MM.1S (cell line): ENCODE results near the gene FRY.
A peak's percentile ranks its signal among the peaks of the same experiment; 100 is the strongest.

Source experiments
- DNase-seq: peaks from one replicate; pipeline ENCODE4 v3.0.0-alpha.2; 2015
- H2AFZ ChIP-seq: fragments of 300-600 bp; sonication (generic); 2 replicates; pipeline ENCODE4 v1.6.0; 2016; ENCODE audit warnings: antibody characterized with exemption, low read length
- H3F3A ChIP-seq: fragments of 300-600 bp; sonication (generic); 2 replicates; pipeline ENCODE4 v1.6.1; 2016; ENCODE audit warnings: mild to moderate bottlenecking, antibody characterized with exemption, low read length, moderate library complexity, mixed read lengths; ENCODE audit not compliant: insufficient read depth
- H3K27ac ChIP-seq: fragments of 300-600 bp; sonication (generic); 2 replicates; pipeline ENCODE4 v1.5.1; 2016; ENCODE audit warnings: mild to moderate bottlenecking, low read length
- H3K27me3 ChIP-seq: fragments of 300-600 bp; sonication (generic); replicated peaks from 2 replicates; pipeline ENCODE4 v1.6.0; 2016; ENCODE audit warnings: low read length; ENCODE audit not compliant: insufficient read depth
- H3K36me3 ChIP-seq: fragments of 300-600 bp; sonication (generic); replicated peaks from 2 replicates; pipeline ENCODE4 v1.6.1; 2016; ENCODE audit warnings: mild to moderate bottlenecking, low read length, mixed read lengths; ENCODE audit not compliant: insufficient read depth
- H3K4me1 ChIP-seq: fragments of 300-600 bp; sonication (generic); 2 replicates; pipeline ENCODE4 v1.6.1; 2016; ENCODE audit warnings: low read length, mixed read lengths
- H3K4me2 ChIP-seq: fragments of 300-600 bp; sonication (generic); 2 replicates; pipeline ENCODE4 v1.6.0; 2016; ENCODE audit warnings: low read depth, low read length
- H3K4me3 ChIP-seq: fragments of 300-600 bp; sonication (generic); 2 replicates; pipeline ENCODE4 v1.5.1; 2016; ENCODE audit warnings: low read length, mixed read lengths
- H3K79me2 ChIP-seq: fragments of 300-600 bp; sonication (generic); 2 replicates; pipeline ENCODE4 v1.6.1; 2016; ENCODE audit warnings: mixed run types, low read length, mixed read lengths
- H3K9ac ChIP-seq: fragments of 300-600 bp; sonication (generic); 2 replicates; pipeline ENCODE4 v1.6.1; 2016; ENCODE audit warnings: low read length, mixed read lengths
- H3K9me2 ChIP-seq: fragments of 300-600 bp; sonication (generic); replicated peaks from 2 replicates; pipeline ENCODE4 v1.6.1; 2016; ENCODE audit warnings: mild to moderate bottlenecking, low read length, mixed read lengths; ENCODE audit not compliant: insufficient read depth
- H3K9me3 ChIP-seq: fragments of 300-600 bp; sonication (generic); replicated peaks from 2 replicates; pipeline ENCODE4 v1.6.1; 2016; ENCODE audit warnings: mild to moderate bottlenecking, low read length, mixed read lengths; ENCODE audit not compliant: insufficient read depth
- H4K20me1 ChIP-seq: fragments of 300-600 bp; sonication (generic); 2 replicates; pipeline ENCODE4 v1.6.1; 2016; ENCODE audit warnings: mild to moderate bottlenecking, low read length, moderate library complexity, mixed read lengths; ENCODE audit not compliant: insufficient read depth
- CTCF ChIP-seq: fragments of 300-600 bp; sonication (generic); IDR thresholded peaks from 2 replicates; pipeline ENCODE4 v1.5.1; 2016; ENCODE audit warnings: antibody characterized with exemption, low read length, mixed read lengths
- EZH2 ChIP-seq: fragments of 300-600 bp; sonication (generic); optimal IDR thresholded peaks from 2 replicates; pipeline ENCODE3; 2017; ENCODE audit warnings: low read depth, mild to moderate bottlenecking, antibody characterized with exemption, low read length, mixed read lengths
- EZH2phosphoT487 ChIP-seq: fragments of 300-600 bp; sonication (generic); IDR thresholded peaks from 2 replicates; pipeline ENCODE4 v1.6.1; 2018; ENCODE audit warnings: antibody characterized with exemption, low read length

The FRY gene

GRCh38 chr13:32316028-32316339 is 284.4 kb downstream of the FRY start:
- Histone ChIP-seq H3K79me2 (no peaks in the 10 kb centered on the region), H3K9me2 (no peaks in the 10 kb centered on the region), H3K4me3 (peak overlapping the region; percentile 76), H3K4me1 (no peaks in the 10 kb centered on the region), H4K20me1 (no peaks in the 10 kb centered on the region), H3K9ac (peak overlapping the region; percentile 90), H3K9me3 (no peaks in the 10 kb centered on the region), H3K4me2 (peak overlapping the region; percentile 90), H3K27ac (peak overlapping the region; percentile 90), H3F3A (no peaks in the 10 kb centered on the region), H3K27me3 (no peaks in the 10 kb centered on the region), H3K36me3 (no peaks in the 10 kb centered on the region), H2AFZ (peak overlapping the region; percentile 61)
- DNase-seq = peak; percentile 50
- no peak for TF ChIP-seq CTCF
- TF ChIP-seq EZH2phosphoT487 = no peak
- TF ChIP-seq EZH2 = no peak

- Histone ChIP-seq H3K9me2 (no peaks in the 10 kb centered on the region), H3K36me3 (no peaks in the 10 kb centered on the region), H3K9me3 (no peaks in the 10 kb centered on the region), H3K4me2 (peak overlapping the region; percentile 90), H3F3A (no peaks in the 10 kb centered on the region), H3K4me3 (peak overlapping the region; percentile 76; the same call in 1 of the 2 replicates), H3K9ac (peak overlapping the region; percentile 90; the same call in 1 of the 2 replicates), H3K79me2 (no peaks in the 10 kb centered on the region), H3K4me1 (no peaks in the 10 kb centered on the region), H3K27me3 (no peaks in the 10 kb centered on the region), H3K27ac (peak overlapping the region; percentile 90; the same call in 1 of the 2 replicates), H2AFZ (no peak overlapping the region), H4K20me1 (no peaks in the 10 kb centered on the region)
- no peak for TF ChIP-seq EZH2
- no peak for TF ChIP-seq CTCF
- no peak for TF ChIP-seq EZH2phosphoT487
- DNase-seq = no peak
Observed at GRCh38 chr13:32316501-32316900, 284.9 kb downstream of the FRY start.

GRCh38 chr13:32317716-32318465 is 286.3 kb downstream of the FRY start:
- no peaks in the 10 kb centered on the region for H3K36me3 ChIP-seq
- no peaks in the 10 kb centered on the region for H3F3A ChIP-seq
- H3K27me3 ChIP-seq = no peaks in the 10 kb centered on the region
- TF ChIP-seq EZH2phosphoT487 (no peak), CTCF (no peak), EZH2 (no peak)
- DNase-seq = no peak
- no peak overlapping the region for H2AFZ ChIP-seq
- no peak overlapping the region for H3K27ac ChIP-seq
- H3K79me2 ChIP-seq = no peaks in the 10 kb centered on the region
- H3K4me3 ChIP-seq = no peak overlapping the region
- H3K4me1 ChIP-seq = no peaks in the 10 kb centered on the region
- H3K9me2 ChIP-seq = no peaks in the 10 kb centered on the region
- H3K9ac ChIP-seq = no peak overlapping the region
- H3K4me2 ChIP-seq = no peak overlapping the region
- H3K9me3 ChIP-seq = no peaks in the 10 kb centered on the region
- no peaks in the 10 kb centered on the region for H4K20me1 ChIP-seq
